HG03066 (cell line): ENCODE results near the gene CDCA4.

Experiments used
- ATAC-seq: cut with Tn5 transposase; IDR thresholded peaks from one replicate; pipeline ENCODE4 v1.9.1; 2021; ENCODE audit warnings: low read depth; ENCODE audit not compliant: unreplicated experiment

Gene CDCA4

DNA sequence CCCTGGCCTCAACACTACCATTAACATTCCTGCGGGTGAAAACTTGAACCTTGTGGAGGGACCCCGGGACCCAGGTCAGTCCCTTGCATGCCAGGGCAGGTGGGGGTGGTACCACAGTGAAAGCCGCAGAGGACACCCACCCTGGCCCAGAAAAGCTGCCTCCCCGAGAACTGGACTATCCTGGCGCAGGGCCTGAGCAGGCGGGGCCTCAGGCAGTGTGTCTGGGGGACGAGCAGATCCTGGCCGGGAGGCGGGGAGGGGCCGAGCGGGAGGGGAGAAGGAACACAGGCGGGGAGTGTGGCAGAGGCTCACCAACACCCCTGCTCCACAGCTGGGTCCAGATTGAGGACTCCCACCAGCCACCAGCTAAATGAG, 52.7 kb downstream of the CDCA4 start:
- no peak for ATAC-seq

DNA sequence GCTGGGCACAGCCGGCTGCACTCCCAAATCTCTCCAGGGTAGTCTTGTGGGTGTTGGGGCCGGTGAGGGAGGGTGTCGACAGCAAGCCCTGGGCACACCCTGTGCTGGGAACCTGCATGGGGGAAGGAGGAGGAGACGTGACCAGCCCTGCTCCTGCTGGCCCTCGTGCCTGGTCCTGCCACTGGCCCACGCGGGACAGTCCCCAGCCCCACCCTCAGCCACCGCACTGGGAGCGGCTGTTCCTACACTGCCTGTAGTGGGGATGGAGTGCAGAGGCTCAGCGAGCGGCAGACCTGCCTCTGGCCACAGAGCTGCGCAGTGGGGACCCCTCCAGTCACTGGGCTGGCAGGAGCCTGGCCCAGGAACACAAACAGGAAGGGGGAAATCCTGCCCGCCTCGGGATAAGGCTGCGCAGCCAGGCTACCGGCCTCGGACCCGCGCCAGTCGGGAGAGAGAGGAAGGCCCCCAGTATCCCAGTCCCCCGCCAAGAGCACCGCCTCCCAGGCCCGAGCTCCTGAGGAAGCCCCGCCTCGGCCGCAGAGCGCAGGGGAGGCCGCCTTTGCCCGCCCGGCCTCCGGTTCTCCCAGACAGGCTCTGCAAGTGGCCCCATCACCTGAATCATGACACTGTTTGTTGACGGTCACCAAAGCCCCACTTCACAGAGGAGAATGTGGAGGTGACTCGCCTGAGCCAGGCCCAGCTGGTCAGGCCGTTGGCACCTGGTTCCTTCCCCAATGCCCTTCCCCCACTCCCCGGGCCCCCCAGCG, 53.3 kb downstream of the CDCA4 start:
- ATAC-seq: no peak

DNA sequence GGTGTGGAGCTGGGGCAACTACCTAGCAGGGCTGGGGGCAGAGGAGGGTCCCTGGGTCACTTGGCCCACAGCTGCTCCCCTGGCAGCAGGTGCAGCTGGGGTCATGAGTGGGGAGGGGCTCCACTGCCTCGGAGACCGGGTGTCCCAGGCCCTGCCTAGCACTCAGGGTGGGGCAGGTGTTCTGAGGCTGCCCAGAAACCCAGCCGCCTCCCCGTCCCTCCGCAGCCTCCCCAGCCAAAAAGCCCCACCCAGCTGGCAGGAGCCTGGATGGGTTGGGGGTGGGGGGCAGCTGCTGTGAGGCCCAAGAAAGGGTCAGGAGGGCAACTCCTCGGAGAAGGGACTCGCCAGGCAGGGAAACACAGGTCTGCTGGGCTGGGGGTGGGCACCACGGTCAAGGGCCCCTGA, 53.9 kb downstream of the CDCA4 start:
- no peak for ATAC-seq

DNA sequence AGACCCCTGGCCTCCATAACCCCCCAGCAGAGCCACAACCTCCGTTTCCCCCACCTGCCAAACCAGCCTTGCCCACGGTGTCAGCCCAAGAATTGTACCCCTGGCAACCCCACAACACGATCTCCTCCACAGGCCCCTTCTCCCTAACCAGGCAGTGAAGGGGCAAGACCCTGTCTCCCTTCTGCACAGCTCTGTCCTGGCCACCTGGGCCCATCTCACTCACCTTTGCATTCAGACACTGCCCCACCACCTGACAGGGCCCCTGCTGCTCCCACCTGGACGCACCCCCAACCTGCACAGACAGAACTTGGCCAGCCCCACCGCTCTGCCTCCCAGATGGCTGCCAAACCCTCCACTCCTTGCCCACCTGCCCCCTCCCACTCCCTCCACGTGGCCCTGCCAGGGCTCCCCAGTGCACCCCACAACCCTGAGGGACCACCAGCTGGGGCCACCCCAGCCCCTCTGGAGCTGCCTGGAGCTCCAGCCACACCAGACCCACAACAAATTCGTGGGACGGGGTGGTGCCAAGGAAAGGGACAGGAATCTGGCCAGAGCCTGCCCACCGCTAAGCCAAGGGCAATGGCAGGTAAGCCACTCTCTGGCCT, 54.5 kb downstream of the CDCA4 start:
- no peak for ATAC-seq

DNA sequence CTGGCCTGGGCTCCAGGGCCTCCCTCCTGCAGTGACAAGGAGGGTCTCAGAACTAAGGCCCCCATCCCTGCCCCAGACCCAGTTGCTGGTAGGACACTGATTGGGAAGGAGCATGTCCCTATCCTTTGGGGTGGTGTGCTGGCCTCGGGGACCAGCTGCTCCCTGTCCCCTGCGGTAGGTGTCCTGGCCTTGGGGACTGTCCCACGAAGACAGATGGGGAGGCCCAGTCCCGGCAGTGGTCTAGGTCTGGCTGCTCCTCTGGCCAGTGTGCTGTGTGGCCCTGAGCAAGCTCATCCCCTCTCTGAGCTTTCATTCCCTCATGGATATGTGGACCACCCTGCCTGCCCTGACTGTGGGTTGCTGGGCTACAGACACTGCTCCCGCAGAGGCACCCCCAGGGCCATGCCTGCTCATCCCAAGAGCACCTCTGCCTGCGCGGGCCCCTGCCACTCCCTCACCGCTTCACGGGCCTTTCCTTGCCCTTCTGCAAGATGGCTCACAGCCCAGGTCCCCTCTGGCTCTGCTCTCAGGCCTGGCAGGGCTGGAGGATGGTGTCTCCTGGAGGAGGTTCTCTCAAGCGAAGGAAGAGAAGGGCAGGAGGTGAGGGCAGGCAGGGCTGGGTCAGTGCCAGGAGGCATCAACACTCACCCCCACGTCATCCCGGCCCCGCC, 55.2 kb downstream of the CDCA4 start:
- no peak for ATAC-seq

DNA sequence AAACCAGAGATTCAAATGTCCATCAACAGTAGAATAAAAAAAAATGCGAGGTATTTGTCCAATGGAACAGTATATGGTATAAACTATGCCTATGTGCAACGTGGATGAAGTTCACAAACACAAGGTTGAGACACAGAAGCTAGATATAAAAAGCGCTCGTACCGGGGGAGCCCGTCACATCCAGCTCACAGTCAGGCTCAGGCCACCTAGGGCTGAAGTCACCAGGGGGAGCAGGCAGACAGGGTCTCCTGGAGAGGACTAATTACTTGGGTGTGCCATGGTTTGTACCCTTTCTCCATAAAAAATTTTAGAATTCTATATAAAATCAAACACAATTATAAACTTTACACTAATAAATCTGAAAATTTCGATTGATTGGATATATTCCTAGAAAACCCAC, 56.3 kb downstream of the CDCA4 start:
- no peak for ATAC-seq
